AG04449 (cell line): ENCODE data around the gene FLT3LG.

Experiments used
- CTCF ChIA-PET: fragments of 350-600 bp; formaldehyde crosslinking; extraction: SDS; loops from one replicate; lab custom pipeline; 2021; ENCODE audit warnings: antibody characterized with exemption; lab: Yijun Ruan, JAX
- POLR2A ChIA-PET: fragments of 400-600, 350-600 bp; formaldehyde crosslinking; extraction: SDS; loops from one replicate; lab custom pipeline; 2020; ENCODE audit warnings: antibody characterized with exemption, inconsistent platforms; lab: Yijun Ruan, JAX
- DNase-seq: peaks from one replicate; pipeline ENCODE4 v3.0.0-alpha.2; 2010; ENCODE audit warnings: low read depth, low spot score
- H3K4me3 ChIP-seq: 2 replicates; pipeline ENCODE4 v1.5.1; 2011; ENCODE audit warnings: low read depth, mild to moderate bottlenecking, control low read depth, low read length
- TF ChIP-seq, protein P1 (sequence below): IDR thresholded peaks from one replicate; pipeline ENCODE4 v1.5.1; 2011; ENCODE audit warnings: mild to moderate bottlenecking, moderate library complexity, low read length, control low read depth, inconsistent platforms; ENCODE audit not compliant: insufficient read depth; ENCODE audit errors: missing control alignments

FLT3LG gene

DNA sequence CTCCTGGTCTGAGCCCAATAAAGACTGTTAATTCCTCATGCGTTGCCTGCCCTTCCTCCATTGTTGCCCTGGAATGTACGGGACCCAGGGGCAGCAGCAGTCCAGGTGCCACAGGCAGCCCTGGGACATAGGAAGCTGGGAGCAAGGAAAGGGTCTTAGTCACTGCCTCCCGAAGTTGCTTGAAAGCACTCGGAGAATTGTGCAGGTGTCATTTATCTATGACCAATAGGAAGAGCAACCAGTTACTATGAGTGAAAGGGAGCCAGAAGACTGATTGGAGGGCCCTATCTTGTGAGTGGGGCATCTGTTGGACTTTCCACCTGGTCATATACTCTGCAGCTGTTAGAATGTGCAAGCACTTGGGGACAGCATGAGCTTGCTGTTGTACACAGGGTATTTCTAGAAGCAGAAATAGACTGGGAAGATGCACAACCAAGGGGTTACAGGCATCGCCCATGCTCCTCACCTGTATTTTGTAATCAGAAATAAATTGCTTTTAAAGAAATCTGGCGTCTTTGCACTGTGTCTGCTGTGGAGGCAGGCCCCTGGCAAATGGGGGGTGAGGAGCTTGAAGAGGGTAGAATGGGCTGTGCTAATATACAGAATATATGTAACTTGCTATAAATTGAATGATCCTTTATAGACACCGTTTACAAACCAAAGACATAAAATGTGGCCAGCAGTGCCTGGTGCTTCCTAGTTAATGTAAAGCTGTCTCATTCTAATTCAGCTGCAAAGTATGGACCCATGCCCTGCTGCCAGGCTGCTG lies 18.0 kb downstream of the FLT3LG start:
- CTCF ChIA-PET, result interaction anchor here (1.7 kb wide), 1 partner anchor 19 kb away, joined by 5 read pairs; no protein-coding TSS in a partner anchor
- TF ChIP-seq, protein P1, sequence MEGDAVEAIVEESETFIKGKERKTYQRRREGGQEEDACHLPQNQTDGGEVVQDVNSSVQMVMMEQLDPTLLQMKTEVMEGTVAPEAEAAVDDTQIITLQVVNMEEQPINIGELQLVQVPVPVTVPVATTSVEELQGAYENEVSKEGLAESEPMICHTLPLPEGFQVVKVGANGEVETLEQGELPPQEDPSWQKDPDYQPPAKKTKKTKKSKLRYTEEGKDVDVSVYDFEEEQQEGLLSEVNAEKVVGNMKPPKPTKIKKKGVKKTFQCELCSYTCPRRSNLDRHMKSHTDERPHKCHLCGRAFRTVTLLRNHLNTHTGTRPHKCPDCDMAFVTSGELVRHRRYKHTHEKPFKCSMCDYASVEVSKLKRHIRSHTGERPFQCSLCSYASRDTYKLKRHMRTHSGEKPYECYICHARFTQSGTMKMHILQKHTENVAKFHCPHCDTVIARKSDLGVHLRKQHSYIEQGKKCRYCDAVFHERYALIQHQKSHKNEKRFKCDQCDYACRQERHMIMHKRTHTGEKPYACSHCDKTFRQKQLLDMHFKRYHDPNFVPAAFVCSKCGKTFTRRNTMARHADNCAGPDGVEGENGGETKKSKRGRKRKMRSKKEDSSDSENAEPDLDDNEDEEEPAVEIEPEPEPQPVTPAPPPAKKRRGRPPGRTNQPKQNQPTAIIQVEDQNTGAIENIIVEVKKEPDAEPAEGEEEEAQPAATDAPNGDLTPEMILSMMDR, result no peak
- POLR2A ChIA-PET, result no interaction called here
- no peak overlapping the region for H3K4me3 ChIP-seq
- no peak for DNase-seq

DNA sequence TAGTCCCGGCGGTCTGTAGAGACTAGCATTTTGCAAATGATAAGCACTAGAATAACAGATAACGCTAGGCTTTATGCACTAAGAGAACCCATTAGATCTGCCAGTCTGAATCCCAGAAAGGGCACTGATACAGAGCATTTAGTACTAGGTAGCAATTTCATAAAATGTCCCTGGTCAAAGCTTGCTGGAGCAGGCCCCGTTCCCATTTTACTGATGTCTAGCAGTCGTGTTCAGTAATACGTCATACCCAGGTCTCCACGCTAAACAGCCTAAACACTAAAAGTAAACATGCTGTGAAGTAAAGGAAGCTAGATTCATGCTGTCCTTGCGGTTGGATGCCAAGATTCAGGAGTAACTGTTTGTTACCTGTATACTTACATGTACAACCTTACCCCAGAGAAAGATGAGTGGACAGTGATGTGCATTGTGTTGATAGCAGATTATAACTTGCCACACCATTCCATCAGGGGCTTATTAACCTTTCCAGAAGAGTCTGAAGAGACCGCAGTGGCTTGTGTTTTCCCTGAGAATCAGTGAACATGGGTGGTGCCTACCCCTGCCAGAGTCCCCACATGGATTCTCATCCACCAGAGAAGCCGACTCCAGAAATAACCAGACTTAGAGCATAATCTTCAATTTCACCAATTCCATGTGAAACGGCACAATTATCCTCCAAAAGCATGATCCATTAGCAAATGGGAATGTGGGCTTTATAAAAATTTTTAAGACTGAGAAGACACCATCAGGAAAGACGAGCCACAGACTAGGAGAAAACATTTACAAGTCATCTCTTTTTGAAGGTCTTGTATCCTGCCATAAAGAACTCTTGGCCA lies 18.8 kb downstream of the FLT3LG start:
- ChIA-PET CTCF (interaction anchor here (1.6 to 1.7 kb wide), 2 partner anchors 12 to 19 kb away, joined by 4 to 5 read pairs; no protein-coding TSS in a partner anchor), POLR2A (no interaction called here)

DNA sequence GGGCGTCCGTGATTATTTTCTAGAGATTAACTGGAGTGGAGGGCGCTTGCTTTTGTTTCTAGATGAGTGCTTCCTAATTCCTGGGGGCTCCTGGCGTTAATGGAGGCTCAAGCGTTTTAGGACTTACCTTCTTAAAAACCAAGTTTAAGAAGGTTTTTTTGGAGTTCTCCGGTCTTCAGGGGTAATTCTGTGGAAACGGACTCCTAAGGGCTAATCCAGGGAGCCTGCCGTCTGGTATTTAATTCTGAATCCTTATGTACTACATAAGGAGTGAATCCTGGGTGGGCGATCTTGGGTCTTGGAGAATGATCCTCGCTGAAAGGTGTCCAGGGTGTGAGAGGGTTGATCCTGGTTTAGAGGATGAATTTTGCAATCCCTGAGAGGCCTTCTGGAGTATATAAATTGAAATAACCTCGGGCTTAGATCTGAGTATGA lies 22.6 kb downstream of the FLT3LG start:
- POLR2A ChIA-PET, result interaction anchor here (0.8 to 2.1 kb wide), 5 partner anchors 9 to 145 kb away, joined by 3 to 17 read pairs (median 5); partner anchors contain the start of genes RCN3, RPL13A and SCAF1
- peak overlapping the region; percentile 94 for H3K4me3 ChIP-seq
- TF ChIP-seq, protein P1, result no peak
- no peak for DNase-seq
- CTCF ChIA-PET, result interaction anchor here (1.0 to 1.7 kb wide), 3 partner anchors 10 to 176 kb away, joined by 3 to 5 read pairs (median 4); no protein-coding TSS in a partner anchor

More for the DNA sequence above, 18.8 kb downstream of the FLT3LG start:
- H3K4me3 ChIP-seq, result no peak overlapping the region
- no peak for DNase-seq
- TF ChIP-seq, protein P1, result no peak

DNA sequence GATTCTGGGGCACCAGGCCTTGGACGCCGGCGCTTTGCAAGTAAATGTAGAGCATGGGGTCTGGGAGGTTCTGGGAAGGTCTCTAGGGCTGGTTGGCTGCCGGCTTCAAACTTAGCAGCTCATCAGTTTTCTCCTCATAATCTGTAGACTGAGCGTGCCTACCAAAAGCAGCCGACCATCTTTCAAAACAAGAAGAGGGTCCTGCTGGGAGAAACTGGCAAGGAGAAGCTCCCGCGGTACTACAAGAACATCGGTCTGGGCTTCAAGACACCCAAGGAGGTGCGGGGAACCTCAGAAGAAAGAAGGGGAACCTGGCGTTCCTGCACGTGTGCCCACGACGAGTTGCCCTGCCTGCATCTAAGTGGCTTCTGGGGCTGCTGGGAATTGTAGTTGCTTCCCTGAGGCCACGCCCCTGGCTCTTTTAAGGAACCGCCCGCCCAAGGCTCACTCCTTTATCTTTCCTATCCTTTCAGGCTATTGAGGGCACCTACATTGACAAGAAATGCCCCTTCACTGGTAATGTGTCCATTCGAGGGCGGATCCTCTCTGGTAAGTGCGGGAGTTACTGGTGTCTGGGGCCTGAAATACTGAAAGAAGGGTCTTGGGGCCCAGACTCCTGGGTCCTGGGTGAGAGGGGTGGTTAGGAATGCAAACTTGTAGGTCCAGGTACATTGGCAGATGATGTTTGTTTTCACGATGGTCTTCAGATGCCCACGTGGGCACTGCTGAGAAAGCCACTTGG lies 23.2 kb downstream of the FLT3LG start:
- TF ChIP-seq, protein P1, result no peak
- ChIA-PET POLR2A (interaction anchor here (1.8 to 2.1 kb wide), 2 partner anchors 9 to 30 kb away, joined by 16 to 17 read pairs; partner anchors contain the start of genes RCN3 and RPL13A), CTCF (interaction anchor here (1.0 to 1.9 kb wide), 4 partner anchors 9 to 176 kb away, joined by 3 to 5 read pairs (median 4); partner anchors contain the start of gene RPL13A)
- peak overlapping the region; percentile 94 for H3K4me3 ChIP-seq
- no peak for DNase-seq

DNA sequence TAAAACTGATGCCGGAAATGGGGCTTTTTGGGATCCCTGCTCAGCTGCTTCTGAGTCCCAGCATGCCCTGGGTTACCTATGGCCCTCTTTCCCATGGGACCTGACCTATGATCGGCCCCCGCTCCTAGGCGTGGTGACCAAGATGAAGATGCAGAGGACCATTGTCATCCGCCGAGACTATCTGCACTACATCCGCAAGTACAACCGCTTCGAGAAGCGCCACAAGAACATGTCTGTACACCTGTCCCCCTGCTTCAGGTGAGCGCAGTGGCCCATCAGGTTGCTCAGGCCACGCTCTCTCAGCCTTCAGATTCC lies 23.7 kb downstream of the FLT3LG start:
- peak overlapping the region; percentile 94 for H3K4me3 ChIP-seq
- ChIA-PET CTCF (interaction anchor here (1.2 to 1.9 kb wide), 3 partner anchors 9 to 175 kb away, joined by 4 to 5 read pairs (median 5); partner anchors contain the start of gene RPL13A), POLR2A (no interaction called here)
- TF ChIP-seq, protein P1, result no peak
- DNase-seq, result no peak
